IMR-90 (cell line): ENCODE data around the gene SPINK14. TPM values are rescaled to one million over a fixed set of nuclear protein-coding genes. Genes with fewer than 3 reads are reported as not detected.

Source experiments
- ATAC-seq: fragments of 200-7000 bp; cut with Tn5 transposase; 2 replicates; pipeline ENCODE4 v1.9.1; 2020; ENCODE audit warnings: low read depth, mild to moderate bottlenecking, moderate library complexity
- BruUV-seq: library from RNA; stranded (reverse); fragments of 400-500 nt; replicated peaks from 2 replicates; lab custom pipeline; 2021; lab: Mats Ljungman, UMichigan
- CTCF ChIA-PET: fragments of 300-600 bp; formaldehyde crosslinking; extraction: SDS; loops from one replicate; lab custom pipeline; 2021; ENCODE audit warnings: antibody characterized with exemption; lab: Yijun Ruan, JAX
- POLR2A ChIA-PET: fragments of 300-600 bp; sonication (Branson Sonifier 250); formaldehyde crosslinking; loops from one replicate; lab custom pipeline; 2022; ENCODE audit warnings: antibody characterized with exemption; ENCODE audit not compliant: unreplicated experiment; lab: Charles Lee
- DNase-seq: peaks from one replicate; pipeline ENCODE4 v3.0.0; 2013
- H2AFZ ChIP-seq: replicated peaks from 2 replicates; pipeline ENCODE3; 2013; ENCODE audit warnings: low read length, mild to moderate bottlenecking; ENCODE audit not compliant: poor library complexity
- H2AK5ac ChIP-seq: 2 replicates; pipeline ENCODE4 v1.6.1; 2013; ENCODE audit warnings: low read depth, low read length, inconsistent platforms
- H2AK9ac ChIP-seq: replicated peaks from 2 replicates; pipeline ENCODE3; 2013; ENCODE audit warnings: mild to moderate bottlenecking, low read depth, low read length, moderate library complexity; ENCODE audit not compliant: poor library complexity
- H2BK120ac ChIP-seq: 2 replicates; pipeline ENCODE4 v1.6.1; 2013; ENCODE audit warnings: low read depth, low read length, inconsistent platforms
- H2BK15ac ChIP-seq: 3 replicates; pipeline ENCODE4 v1.6.1; 2013; ENCODE audit warnings: low read depth, low read length, inconsistent platforms
- H2BK20ac ChIP-seq: 2 replicates; pipeline ENCODE4 v1.6.1; 2013; ENCODE audit warnings: low read depth, mild to moderate bottlenecking, inconsistent platforms, low read length, moderate library complexity
- H2BK5ac ChIP-seq: 2 replicates; pipeline ENCODE4 v1.6.1; 2013; ENCODE audit warnings: mild to moderate bottlenecking, low read depth, low read length, inconsistent platforms; ENCODE audit not compliant: poor library complexity, severe bottlenecking
- H3K14ac ChIP-seq: replicated peaks from 2 replicates; pipeline ENCODE4 v1.6.1; 2013; ENCODE audit warnings: low read depth, low read length, inconsistent platforms
- H3K18ac ChIP-seq: 2 replicates; pipeline ENCODE4 v1.6.1; 2013; ENCODE audit warnings: low read depth, low read length, control low read depth
- H3K23ac ChIP-seq: 2 replicates; pipeline ENCODE4 v1.6.1; 2013; ENCODE audit warnings: low read depth, low read length, inconsistent platforms
- H3K27ac ChIP-seq: 2 replicates; pipeline ENCODE4 v1.5.1; 2013; ENCODE audit warnings: mild to moderate bottlenecking, control low read depth, low read length; ENCODE audit not compliant: insufficient read depth
- H3K27me3 ChIP-seq: 2 replicates; pipeline ENCODE4 v1.6.1; 2013; ENCODE audit warnings: low read length; ENCODE audit not compliant: control insufficient read depth, insufficient read depth
- H3K36me3 ChIP-seq: 2 replicates; pipeline ENCODE4 v1.6.1; 2013; ENCODE audit warnings: low read length, mixed read lengths; ENCODE audit not compliant: control insufficient read depth, insufficient read depth
- H3K4ac ChIP-seq: 2 replicates; pipeline ENCODE4 v1.6.1; 2013; ENCODE audit warnings: low read depth, low read length, inconsistent platforms
- H3K4me1 ChIP-seq: 2 replicates; pipeline ENCODE4 v1.6.1; 2013; ENCODE audit warnings: low read length, mixed read lengths; ENCODE audit not compliant: control insufficient read depth, insufficient read depth
- H3K4me2 ChIP-seq: 2 replicates; pipeline ENCODE4 v1.6.1; 2013; ENCODE audit warnings: low read depth, mild to moderate bottlenecking, control low read depth, low read length, moderate library complexity
- H3K4me3 ChIP-seq: 2 replicates; pipeline ENCODE4 v1.5.1; 2013; ENCODE audit warnings: low read depth, mild to moderate bottlenecking, control low read depth, low read length, moderate library complexity; ENCODE audit not compliant: insufficient read depth
- H3K56ac ChIP-seq: 2 replicates; pipeline ENCODE4 v1.6.1; 2013; ENCODE audit warnings: low read length, inconsistent platforms; ENCODE audit not compliant: insufficient read depth; ENCODE audit errors: extremely low read depth
- H3K79me1 ChIP-seq, 2 experiments: 2 replicates each; pipeline ENCODE4 v1.6.1; 2013; ENCODE audit warnings: low read length in 2 of 2, inconsistent platforms in 1 of 2, low read depth in 1 of 2
- H3K9ac ChIP-seq: 2 replicates; pipeline ENCODE4 v1.6.1; 2013; ENCODE audit warnings: low read depth, low read length, control low read depth
- H3K9me1 ChIP-seq: 2 replicates; pipeline ENCODE4 v1.6.1; 2013; ENCODE audit warnings: low read length, inconsistent platforms; ENCODE audit not compliant: insufficient read depth
- H3K9me3 ChIP-seq: 2 replicates; pipeline ENCODE4 v1.6.1; 2013; ENCODE audit warnings: low read length; ENCODE audit not compliant: control insufficient read depth, insufficient read depth
- H4K20me1 ChIP-seq: 2 replicates; pipeline ENCODE4 v1.6.1; 2013; ENCODE audit warnings: low read length, inconsistent platforms; ENCODE audit not compliant: insufficient read depth
- H4K5ac ChIP-seq: 2 replicates; pipeline ENCODE4 v1.6.1; 2013; ENCODE audit warnings: mild to moderate bottlenecking, low read depth, low read length, control low read depth
- H4K8ac ChIP-seq, 2 experiments: 2 replicates each; pipeline ENCODE4 v1.6.1; 2013; ENCODE audit warnings: low read depth in 2 of 2, low read length in 2 of 2, control low read depth in 1 of 2, inconsistent platforms in 1 of 2
- H4K91ac ChIP-seq: 2 replicates; pipeline ENCODE4 v1.6.1; 2013; ENCODE audit warnings: low read depth, low read length, inconsistent platforms; ENCODE audit not compliant: insufficient read depth
- BHLHE40 ChIP-seq: fragments of 150-350 bp; IDR thresholded peaks from 2 replicates; pipeline ENCODE4 v1.6.1; 2016; ENCODE audit warnings: mild to moderate bottlenecking, low read depth, low read length
- CHD1 ChIP-seq: IDR thresholded peaks from 2 replicates; pipeline ENCODE4 v1.6.1; 2012; ENCODE audit warnings: low read depth, low read length, improper control_type of control experiment
- FOS ChIP-seq: fragments of 150-350 bp; IDR thresholded peaks from 2 replicates; pipeline ENCODE4 v1.6.1; 2016; ENCODE audit warnings: low read depth, low read length
- MAFK ChIP-seq: IDR thresholded peaks from 2 replicates; pipeline ENCODE4 v1.6.1; 2012; ENCODE audit warnings: low read depth, low read length, improper control_type of control experiment
- MAZ ChIP-seq: IDR thresholded peaks from 2 replicates; pipeline ENCODE4 v1.6.1; 2012; ENCODE audit warnings: low read depth, mild to moderate bottlenecking, low read length, improper control_type of control experiment, moderate library complexity, borderline replicate concordance
- MXI1 ChIP-seq: IDR thresholded peaks from 2 replicates; pipeline ENCODE4 v1.6.1; 2012; ENCODE audit warnings: low read depth, mild to moderate bottlenecking, low read length, moderate library complexity, borderline replicate concordance
- NFE2L2 ChIP-seq: fragments of 150-350 bp; IDR thresholded peaks from 2 replicates; pipeline ENCODE4 v1.6.1; 2016; ENCODE audit warnings: low read depth, mild to moderate bottlenecking, low read length
- RCOR1 ChIP-seq: IDR thresholded peaks from 2 replicates; pipeline ENCODE4 v1.6.1; 2012; ENCODE audit warnings: mild to moderate bottlenecking, low read length, improper control_type of control experiment; ENCODE audit not compliant: insufficient replicate concordance
- RFX5 ChIP-seq: IDR thresholded peaks from 2 replicates; pipeline ENCODE4 v1.8.0; 2012; ENCODE audit warnings: low read depth, mild to moderate bottlenecking, low read length, moderate library complexity
- dilution Hi-C: fragments of 300-500 bp; cut with HindIII; formaldehyde crosslinking; loops from one replicate; pipeline ENCODE4 v1.14.3; 2018; ENCODE audit warnings: low sequenced_read_pairs; ENCODE audit not compliant: unreplicated experiment
- in situ Hi-C: fragments of 300-500 bp; cut with MboI; formaldehyde crosslinking; loops from 3 replicates; pipeline ENCODE4 v1.14.3; 2019; ENCODE audit warnings: low sequenced_read_pairs, inconsistent platforms, mixed read lengths
- intact Hi-C: fragments of 100-400 bp; cut with micrococcal nuclease; formaldehyde crosslinking; loops from 2 replicates; pipeline ENCODE4 v1.10.0; 2022
- polyA plus RNA-seq, 3 experiments: library from polyadenylated mRNA; depleted of rRNA; stranded (reverse); fragments of >200 nt; gene quantifications; 2 replicates each; pipeline ENCODE4 v1.2.3, GENCODE V29; 2012; ENCODE audit warnings: low replicate concordance in 1 of 3
- total RNA-seq: library from RNA; depleted of rRNA; stranded (reverse); fragments of >200 nt; gene quantifications from 2 replicates; pipeline ENCODE4 v1.2.3, GENCODE V29; 2012
- TF ChIP-seq, protein P1 (sequence below): fragments of 150-350 bp; IDR thresholded peaks from 2 replicates; pipeline ENCODE4 v1.6.1; 2017; ENCODE audit warnings: mild to moderate bottlenecking, antibody characterized with exemption, low read length, low read depth
- TF ChIP-seq, protein P2 (sequence below): conservative IDR thresholded peaks from 2 replicates; pipeline ENCODE4 v1.5.1; 2012; ENCODE audit warnings: mild to moderate bottlenecking, low read depth, low read length, improper control_type of control experiment

The SPINK14 gene
- total and polyA plus RNA-seq, 2 of the 4 experiments (the other 2 are of a cell fraction), result not detected

DNA sequence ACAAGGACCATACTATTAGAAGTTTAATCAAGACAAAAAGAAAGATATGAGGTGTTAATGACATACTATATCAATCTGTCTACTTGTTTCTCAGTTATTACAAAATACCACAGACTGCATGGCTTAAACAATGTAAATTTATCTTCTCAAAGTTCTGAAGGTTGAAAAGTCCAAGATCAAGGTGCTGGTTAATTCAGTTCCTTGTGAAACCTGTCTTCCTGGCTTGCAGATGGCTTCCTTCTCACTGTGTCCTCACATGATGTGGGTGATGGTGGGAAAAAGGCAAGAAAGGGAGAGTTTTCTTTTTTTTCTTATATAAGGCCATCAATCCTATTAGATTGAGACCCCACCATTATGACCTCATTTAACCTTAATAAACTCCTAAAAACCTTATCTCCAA is 15.6 kb upstream of the SPINK14 start:
- Histone ChIP-seq H4K5ac (no peak overlapping the region), H4K8ac (no peak overlapping the region), H2AK5ac (no peak overlapping the region), H2BK15ac (no peak overlapping the region), H3K9me3 (no peaks in the 10 kb centered on the region), H3K36me3 (no peaks in the 10 kb centered on the region), H3K27me3 (no peaks in the 10 kb centered on the region), H2AK9ac (no peak overlapping the region), H3K18ac (no peak overlapping the region), H2AFZ (no peak overlapping the region), H3K4me3 (no peak overlapping the region), H4K91ac (no peak overlapping the region), H4K20me1 (no peaks in the 10 kb centered on the region), H3K79me1 (no peaks in the 10 kb centered on the region), H2BK120ac (no peak overlapping the region), H3K4me2 (no peak overlapping the region), H3K27ac (no peak overlapping the region), H3K9ac (no peak overlapping the region), H3K14ac (no peak overlapping the region), H3K4me1 (no peaks in the 10 kb centered on the region), H2BK5ac (no peak overlapping the region), H3K56ac (no peak overlapping the region), H3K4ac (no peak overlapping the region), H2BK20ac (no peak overlapping the region), H3K9me1 (no peaks in the 10 kb centered on the region), H3K23ac (no peak overlapping the region)
- in situ Hi-C loops, result no loop called here
- no peak for ATAC-seq
- no peak for DNase-seq
- ChIA-PET POLR2A (no interaction called here), CTCF (interaction anchor here (0.7 kb wide), 1 partner anchor 18 kb away, joined by 3 read pairs; no protein-coding TSS in a partner anchor)
- intact Hi-C loops, result no loop called here
- BruUV-seq, result no TSS peak
- no peak for TF ChIP-seq RCOR1
- TF ChIP-seq, protein P1, sequence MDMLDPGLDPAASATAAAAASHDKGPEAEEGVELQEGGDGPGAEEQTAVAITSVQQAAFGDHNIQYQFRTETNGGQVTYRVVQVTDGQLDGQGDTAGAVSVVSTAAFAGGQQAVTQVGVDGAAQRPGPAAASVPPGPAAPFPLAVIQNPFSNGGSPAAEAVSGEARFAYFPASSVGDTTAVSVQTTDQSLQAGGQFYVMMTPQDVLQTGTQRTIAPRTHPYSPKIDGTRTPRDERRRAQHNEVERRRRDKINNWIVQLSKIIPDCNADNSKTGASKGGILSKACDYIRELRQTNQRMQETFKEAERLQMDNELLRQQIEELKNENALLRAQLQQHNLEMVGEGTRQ, result no peak
- TF ChIP-seq MXI1, result no peak
- no peak for TF ChIP-seq FOS
- TF ChIP-seq, protein P2, sequence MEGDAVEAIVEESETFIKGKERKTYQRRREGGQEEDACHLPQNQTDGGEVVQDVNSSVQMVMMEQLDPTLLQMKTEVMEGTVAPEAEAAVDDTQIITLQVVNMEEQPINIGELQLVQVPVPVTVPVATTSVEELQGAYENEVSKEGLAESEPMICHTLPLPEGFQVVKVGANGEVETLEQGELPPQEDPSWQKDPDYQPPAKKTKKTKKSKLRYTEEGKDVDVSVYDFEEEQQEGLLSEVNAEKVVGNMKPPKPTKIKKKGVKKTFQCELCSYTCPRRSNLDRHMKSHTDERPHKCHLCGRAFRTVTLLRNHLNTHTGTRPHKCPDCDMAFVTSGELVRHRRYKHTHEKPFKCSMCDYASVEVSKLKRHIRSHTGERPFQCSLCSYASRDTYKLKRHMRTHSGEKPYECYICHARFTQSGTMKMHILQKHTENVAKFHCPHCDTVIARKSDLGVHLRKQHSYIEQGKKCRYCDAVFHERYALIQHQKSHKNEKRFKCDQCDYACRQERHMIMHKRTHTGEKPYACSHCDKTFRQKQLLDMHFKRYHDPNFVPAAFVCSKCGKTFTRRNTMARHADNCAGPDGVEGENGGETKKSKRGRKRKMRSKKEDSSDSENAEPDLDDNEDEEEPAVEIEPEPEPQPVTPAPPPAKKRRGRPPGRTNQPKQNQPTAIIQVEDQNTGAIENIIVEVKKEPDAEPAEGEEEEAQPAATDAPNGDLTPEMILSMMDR, result no peak
- TF ChIP-seq MAFK, result no peak
- no peak for TF ChIP-seq RFX5
- TF ChIP-seq NFE2L2, result no peak
- no peak for TF ChIP-seq CHD1
- TF ChIP-seq BHLHE40, result no peak
- TF ChIP-seq MAZ, result no peak
- dilution Hi-C loops, result no loop called here
